Effector CD8-positive, alpha-beta T cell (primary cell): ENCODE data around the gene CCDC27.

ENCODE experiments used
- DNase-seq: peaks from one replicate; lab custom pipeline; 2025; lab: John Stamatoyannopoulos, UW

CCDC27 gene

DNA sequence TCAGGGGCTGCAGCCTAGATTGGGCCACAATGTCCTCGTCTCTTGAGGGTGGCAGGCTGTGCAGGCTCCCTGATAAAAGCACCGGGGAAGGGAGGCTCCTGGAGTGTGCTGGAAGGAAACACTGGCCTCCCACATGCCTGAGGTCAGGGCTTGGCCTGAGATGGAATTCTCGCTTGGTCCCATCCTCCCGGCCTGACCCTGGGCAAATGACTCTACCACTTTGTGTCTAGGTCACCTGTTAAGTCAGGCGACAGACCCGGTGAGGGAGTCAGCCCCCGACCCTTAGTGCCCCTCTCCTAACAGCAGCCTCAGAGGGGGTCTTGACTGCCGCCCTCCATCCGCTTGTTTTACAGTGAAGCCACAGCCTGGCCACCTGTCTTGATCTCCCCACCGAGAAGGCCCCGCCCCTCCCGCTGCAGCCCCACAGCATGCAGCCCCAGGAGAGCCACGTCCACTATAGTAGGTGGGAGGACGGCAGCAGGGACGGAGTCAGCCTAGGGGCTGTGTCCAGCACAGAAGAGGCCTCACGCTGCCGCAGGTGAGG, 22.8 kb downstream of the CCDC27 start:
- DNase-seq = no peak

DNA sequence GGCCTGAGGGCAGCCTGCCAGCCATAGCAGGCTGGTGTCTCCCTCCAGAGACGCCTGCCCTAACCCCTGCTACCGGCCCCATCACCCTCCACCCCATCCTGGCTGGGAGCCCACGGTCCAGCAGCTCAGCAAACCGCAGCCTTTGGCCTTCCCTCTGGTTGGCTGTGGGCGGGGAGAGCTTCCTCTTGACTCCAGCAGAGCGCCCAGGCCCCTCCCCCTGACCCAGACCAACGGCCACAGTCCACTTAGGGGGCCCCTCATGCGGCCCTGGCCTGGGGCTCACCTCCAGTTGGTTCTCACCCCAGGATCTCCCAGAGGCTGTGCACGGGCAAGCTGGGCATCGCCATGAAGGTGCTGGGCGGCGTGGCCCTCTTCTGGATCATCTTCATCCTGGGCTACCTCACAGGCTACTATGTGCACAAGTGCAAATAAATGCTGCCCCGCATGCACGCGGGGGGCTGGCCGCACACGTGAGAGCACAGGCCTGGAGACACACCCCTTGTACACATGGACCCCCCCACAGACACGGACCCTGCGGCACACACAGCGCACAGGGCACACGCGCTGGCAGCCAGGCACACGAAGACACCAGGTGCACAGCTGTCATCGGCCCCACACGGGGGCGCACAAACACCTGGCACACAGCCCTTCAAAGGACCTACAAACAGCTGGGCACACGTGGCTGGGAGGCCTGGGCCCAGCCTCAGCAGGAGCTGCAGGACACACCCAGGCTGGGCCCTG, 23.4 kb downstream of the CCDC27 start:
- peak; percentile 19 for DNase-seq

DNA sequence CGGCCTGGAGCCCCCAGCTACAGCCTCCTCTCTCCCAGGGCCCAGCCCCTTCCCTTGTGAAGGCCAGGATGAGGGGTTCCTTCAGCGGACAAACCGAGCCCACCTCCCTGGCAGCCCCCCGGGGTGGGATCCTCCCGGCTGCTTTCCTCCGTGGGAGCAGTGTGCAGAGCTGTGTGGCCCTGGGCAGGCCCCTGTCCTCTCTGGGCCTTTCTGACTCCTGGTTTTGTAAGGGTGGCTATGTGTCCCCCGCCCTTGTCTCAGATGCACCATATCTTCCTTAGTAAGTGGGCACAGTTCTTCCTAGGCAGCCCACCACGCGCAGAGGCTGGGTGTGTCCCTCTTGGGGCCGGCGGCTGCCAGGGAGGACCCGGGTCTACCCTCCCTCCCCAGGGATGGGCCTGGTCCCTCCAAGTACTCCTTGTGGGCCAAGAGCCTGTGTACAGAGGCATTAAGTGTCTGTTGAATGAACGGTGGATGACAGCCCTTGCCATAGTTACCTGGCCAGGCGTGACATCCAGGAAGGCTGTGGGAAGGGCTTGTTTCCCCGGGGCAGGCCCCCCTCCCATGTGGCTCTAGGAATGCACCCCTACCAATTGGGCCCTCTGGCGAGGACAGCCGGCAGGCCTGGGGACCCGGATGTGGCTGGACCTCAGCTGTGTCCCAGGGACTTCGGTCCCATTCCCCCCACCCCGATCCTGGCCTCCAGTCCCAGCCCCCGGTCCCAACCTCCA, 24.1 kb downstream of the CCDC27 start:
- DNase-seq = no peak

DNA sequence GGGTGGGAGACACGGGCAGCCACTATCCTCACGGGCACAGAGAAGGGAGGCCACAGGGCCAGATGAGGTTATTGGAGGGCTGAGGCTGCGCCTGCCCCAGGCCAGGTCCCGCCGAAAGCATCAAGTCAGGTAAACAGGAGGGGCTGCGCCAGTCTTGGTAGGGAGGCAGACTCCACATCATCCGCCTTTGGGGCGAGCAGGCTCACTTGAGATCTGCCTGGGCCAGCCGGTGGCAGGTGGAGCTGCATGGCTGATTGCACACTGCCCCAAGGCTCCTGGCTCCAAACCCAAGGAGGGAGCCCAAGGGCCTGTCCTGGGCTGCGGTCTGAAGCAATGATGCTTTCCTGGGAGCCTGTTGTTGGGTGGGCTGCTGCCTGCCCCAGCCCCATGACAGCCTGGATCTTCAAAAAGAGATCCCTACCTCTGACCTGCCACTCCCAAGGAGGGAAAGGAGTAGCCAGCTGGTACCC, 24.9 kb downstream of the CCDC27 start:
- no peak for DNase-seq

DNA sequence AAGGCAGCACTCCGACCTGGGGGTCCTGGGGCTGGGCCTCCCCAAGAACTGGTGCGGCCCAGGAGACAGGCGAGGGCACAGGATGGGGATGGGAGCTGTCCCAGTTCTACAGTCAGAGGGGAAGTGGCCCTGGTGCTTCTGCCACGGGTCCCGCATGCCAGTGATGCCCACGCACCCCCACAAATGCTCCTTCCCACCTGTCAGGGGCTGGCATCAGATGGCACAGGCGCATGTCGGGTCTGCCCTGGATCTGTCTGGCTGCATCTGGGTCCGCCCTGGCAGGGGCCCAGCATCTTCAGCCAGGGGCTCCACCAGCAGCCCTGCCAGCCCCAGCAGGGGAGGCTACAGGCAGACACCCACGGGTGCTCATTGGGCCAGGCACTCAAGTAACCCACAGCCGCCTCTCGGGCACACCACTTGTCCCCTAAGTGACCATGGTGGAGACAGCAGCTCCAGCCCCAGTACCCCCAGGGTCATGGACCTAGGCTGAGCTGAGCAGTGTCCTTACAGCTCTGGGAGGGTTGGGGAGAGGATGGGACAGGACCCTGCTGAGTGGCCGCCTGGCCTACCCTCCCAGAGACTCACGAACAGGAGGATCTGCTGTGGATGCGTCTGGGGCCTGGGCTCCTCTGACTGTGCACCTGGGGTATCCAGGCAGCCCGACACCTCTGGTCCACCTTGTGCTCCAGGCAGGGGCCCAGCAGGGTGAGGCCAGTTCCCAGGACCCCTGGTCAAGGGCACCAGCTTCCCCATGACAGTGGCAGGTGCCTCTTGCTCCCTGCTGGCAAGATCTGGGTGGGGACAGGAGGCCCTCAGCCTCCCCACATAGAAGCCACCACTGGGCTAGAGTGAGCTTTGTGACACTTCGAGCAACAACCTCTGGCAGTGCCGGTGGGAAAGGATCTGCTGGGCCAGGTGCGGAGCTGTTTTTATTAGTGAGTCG, 25.7 kb downstream of the CCDC27 start:
- DNase-seq = no peak

DNA sequence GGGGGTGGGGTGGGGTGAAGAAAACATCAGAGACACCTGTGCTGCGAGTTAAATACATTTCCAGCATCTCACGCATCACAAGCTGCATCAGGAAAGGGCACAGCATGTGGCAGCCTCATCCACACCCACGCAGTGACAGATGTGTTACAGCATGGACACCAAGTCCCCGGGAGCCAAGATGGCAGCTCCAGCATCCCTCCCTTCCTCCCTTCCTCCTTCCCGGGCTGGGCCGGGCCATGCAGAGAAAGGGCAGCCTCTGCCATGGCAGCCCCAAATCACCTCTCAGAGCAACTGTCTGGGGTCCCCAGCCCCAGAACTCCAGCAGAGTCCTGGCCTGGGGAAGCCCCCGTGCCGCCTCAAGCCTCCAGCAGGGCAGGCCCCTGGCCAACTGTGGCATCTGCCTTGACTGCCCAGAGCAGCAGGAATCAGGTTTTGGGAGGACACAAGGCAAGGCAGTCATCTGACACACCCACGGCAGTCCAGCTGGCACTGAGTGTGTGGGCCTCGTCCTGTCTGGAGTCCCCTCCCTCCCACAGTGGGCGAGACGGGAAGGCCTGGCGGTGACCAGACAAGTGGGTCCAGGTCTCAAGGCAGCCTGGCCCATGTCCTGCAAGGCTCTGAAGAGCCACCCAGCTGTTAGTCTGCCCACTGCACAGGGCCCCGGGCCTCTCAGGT, 26.5 kb downstream of the CCDC27 start:
- DNase-seq = no peak

DNA sequence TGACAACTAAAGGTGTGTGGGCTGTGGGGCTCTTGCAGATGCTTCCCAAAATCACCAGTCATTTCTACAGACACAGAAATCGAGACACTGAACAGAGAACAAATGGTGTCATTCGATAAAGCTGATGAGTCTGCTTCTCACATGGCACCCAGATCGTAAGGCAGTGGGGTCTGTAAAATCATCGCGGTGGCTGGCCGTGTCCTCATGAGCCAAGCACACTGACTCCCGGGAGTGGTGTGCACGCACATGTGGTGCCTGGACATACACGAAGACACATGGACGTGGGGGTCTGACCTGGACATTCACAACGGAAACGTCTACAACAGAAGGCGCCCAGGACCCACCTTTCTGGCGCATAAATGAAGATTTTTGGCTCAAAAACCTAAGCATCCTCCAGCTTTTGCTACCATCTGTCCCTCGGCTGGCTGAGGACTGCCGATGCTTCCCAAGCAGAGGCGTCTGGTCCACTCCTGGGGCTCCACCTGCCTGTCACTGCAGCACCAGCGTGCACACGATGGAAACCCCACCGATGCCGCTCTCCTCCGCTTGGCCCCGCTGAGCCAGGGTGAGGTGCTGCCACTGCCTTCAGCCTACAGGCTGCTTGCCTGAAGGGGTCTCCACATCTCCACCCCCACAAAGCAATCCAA, 27.1 kb downstream of the CCDC27 start:
- no peak for DNase-seq

DNA sequence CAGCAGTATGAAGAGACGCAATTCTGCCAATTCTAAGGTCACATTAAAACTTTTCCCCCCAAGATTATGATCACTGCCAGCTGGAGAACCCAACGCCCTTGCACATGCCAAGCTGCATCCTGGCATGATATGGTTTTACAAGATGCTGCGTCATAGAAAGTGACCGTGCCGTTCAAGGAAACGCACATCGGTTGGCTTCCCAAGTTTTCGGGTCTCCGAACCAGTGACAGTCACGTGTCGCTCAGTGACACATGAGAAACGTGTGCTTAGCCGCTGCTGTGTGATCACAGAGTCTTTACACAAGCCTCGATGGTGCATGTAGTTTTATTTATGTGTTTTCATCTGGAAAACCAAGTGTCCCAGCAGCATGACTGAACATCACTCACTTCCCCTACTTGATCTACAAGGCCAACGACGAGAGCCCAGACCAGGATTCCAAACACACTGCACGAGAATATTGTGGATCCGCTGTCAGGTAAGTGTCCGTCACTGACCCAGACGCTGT, 27.7 kb downstream of the CCDC27 start:
- no peak for DNase-seq

DNA sequence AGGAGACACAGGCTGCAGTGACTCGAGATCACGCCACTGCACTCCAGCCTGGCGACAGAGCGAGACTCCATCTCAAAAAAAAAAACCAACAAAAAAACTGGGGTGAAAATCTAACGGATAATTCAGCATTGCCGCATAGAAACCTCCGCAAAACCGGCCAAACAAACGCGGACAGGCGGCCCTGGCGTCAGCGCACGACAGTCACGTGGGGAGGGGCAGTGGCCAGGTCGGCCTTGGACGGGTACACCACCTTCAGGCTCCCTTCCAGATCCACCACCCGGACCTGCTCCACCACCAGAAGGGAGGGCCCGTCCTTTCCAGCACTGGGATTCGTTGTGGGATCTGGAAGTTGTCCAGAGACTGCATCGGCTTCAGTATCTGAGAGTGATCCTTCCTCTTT, 28.7 kb downstream of the CCDC27 start:
- no peak for DNase-seq

DNA sequence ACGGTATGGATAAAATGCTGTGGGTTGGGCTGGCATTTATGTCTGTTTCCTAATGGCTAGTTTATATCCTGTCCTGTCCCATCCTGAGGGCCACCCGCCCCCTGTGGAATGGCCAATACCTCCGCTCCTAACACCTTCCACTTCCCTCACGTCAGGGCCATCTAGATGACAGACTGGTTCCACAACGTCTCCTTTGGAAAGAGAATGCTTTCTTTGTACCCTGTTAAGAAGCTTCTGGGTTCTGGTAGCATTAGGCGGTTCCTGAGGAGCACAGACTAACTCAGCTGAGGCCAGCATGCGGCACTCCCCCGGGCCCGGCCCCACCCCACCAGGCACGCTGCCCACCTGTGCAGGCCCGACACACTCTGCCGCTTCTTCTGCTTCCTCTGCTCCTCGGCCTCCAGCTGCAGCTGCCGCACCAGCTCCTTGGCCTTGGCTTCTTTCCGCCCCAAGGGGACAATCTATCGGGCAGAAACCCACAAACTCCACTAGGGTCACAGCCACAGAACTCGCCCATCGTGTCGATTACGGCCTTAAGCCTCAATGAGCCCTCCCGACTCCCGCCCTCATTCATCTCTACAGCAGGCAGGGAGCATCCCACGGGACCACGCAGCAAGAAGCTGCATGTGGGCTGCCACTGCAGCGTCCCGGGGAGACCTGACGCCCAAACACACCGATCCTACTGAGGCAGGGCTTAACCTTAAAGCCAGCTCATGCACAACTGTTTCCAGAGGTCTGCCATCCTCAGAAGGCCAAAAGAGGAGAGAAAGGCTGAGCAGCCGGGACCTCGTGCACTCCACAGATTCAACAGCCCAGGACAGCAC, 31.6 kb downstream of the CCDC27 start:
- DNase-seq = no peak

DNA sequence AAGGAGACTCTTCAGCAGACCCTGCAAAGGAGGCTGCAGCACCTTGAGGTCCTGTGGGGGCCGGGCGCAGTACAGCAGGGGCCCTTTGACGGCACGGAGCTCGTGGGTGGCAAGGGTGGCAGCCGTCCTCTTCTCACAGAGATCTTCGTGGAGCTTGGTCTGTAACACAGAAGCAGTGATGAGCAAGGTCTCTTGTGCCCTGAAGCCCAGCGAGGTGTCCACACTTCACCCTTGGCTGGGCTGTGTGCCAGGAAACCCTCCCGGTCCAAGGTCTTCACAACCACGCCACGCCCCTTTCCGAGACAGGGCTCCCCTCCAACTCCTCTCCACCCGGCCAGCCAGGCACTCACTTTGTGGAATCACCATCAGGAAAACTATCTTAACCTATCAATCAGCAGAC, 32.8 kb downstream of the CCDC27 start:
- DNase-seq = no peak

DNA sequence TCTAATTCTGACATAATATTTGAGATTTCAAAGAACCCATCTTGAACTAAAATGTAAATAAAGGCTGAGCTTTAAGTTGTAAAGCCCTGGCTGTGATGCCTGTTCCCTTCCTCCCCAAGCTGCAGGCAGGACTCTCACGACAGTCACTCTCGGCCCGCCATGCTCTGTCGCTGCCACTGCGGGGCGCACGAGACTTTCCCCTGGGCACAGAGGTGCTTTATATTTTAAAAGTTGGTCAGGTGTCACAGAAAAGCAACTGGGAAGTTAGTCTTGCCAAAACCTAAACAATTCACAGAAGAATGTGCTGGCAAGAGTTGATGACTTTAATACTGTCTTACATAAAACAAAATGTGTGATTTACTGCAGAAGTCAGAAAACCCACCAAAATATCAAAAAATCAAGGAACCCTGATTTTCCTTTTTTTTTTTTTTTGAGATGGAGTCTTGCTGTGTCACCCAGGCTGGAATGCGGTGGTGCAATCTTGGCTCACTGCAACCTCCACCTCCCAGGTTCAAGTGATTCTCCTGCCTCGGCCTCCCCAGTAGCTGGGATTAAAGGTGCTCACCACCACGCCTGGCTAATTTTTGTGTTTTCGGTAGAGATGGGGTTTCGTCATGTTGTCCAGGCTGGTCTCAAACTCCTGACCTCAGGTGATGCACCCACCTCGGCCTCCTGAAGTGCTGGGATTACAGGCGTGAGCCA, 33.4 kb downstream of the CCDC27 start:
- DNase-seq = no peak

DNA sequence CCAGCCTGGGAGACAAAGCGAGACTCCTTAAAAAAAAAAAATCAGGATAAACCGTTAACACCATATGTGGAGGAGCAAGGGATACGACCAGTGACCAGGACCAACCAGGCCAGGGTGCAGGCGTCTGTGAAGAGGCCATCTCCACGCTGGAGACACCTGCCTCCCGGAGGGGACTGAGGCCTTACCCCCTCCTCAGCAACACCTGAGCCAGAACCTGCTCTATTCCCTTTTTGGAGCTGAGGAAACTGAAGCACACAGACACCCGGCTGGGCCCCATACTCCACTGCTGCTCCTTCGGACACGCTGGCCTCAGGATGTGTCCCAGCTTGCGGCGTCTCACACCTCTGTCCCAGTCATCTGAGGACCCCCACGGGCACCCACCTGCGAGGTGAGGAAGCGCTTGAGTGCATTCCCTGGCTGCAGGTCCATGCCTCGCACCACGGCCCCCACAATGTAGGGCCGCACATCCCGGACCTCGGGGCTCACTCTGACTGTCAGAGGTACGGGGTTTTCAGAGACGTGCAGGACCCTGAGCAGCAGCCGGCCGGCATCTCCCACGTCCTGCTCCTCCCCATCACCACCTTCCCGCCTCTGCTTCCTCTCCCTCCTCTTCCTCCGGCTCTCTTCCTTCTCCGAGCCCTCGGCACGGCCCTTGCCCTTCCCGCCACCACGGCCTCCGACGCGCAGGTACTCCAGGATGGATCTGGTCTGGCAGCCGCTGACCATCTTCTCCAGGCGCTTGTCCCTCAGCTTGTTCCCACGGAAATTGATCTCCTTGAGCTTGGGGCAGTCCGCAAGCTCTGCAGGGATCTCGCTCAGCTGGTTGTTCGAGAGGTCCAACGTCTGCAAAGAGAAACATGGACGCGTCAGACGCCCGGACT, 34.5 kb downstream of the CCDC27 start:
- DNase-seq = no peak

DNA sequence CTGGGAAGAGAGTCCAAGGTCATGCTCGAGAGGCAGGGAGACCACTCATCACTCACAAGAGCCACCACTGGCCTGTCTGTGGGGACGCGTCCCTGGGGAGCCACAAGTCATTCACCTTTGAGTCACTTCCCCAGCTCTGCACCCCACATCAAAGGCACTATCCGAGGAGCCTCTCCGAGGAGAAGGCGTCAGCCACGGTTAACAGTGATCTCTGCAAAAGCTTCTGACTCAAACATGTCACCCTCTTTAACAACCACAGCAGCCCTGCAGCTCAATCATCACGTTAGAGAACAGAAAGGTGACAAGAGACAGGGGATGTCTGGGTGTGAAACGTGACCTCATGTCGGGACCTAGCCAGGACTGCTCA, 35.1 kb downstream of the CCDC27 start:
- DNase-seq = no peak

DNA sequence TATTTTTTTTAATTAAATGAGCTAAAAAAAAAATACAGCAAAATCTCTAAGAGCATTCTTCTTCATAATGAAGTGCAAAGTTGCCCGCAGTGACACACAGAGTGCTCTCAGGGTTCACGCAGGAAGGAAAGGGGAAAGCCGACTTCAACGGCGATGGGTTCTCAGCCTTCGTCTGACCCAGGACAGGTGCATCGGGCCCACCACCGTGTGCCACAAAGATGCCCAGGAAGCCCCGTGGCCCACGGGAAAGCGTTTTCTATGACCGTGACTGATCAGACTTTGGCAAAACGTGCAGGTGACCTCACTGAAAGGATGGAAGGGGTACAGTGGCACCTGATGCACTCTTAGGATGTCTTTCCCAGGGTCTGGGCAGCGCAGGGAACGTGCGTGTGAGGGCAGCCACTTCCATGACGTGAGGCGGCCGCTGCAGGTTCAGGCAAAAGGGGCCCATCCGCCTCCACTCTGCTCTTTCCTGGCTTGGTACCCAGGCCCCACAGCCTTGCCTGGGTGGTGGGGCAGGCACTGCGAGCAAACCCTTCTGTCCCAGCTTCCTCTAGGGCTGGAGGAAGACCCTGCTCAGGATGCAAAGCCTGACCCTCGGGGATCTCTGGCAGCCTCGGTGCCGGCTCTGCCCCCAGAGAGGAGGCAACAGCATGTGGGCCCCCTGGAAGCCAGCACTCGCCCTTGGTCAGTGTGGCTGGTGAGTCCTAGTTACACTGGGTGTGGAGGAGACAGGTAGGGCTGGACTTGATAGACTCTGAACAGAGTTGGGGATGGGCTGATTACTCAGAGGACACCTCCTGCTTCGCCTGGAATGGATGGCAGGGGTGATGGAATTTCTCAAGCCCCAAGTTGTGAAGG, 35.7 kb downstream of the CCDC27 start:
- DNase-seq = no peak

DNA sequence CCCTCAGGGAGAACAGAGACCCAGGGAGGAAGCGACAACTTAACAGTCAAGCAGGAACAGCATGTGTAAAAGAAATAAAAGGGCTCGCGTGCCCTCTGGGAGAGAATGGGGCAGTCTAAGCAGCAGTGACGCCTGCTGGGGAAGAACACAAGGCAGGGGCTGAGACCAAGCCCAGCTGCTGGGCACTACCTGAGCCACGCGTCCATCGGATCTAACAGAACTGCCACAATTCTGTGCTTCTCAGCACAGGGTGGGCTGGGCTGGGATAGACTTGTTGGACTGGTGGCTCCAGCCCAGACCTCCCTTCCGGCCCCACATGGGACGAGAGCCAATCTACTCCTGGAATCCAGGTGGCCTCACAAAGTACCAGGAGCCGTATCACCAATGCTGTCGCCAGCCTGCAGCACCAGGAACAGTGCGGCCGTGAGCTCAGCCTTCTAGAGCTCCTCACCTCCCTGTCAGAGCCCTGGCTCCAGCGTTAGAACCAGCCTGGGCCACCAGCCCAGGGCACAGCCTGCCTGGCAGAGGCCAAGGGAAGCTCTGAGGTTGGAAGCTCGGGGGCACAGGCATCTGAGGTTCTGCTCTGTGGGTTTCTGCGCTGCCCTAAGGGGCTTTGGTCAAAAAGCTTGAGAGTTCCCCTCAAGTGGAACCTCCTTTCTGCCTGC, 36.6 kb downstream of the CCDC27 start:
- DNase-seq = no peak
